IMR-90 (cell line): Measurements from ENCODE around the gene PAEP. TPM values are rescaled to one million over a fixed set of nuclear protein-coding genes. Genes with fewer than 3 reads are reported as not detected.

Experiments used
- ATAC-seq: fragments of 200-7000 bp; cut with Tn5 transposase; 2 replicates; pipeline ENCODE4 v1.9.1; 2020; ENCODE audit warnings: low read depth, mild to moderate bottlenecking, moderate library complexity
- BruUV-seq: library from RNA; stranded (reverse); fragments of 400-500 nt; replicated peaks from 2 replicates; lab custom pipeline; 2021; lab: Mats Ljungman, UMichigan
- CTCF ChIA-PET: fragments of 300-600 bp; formaldehyde crosslinking; extraction: SDS; loops from one replicate; lab custom pipeline; 2021; ENCODE audit warnings: antibody characterized with exemption; lab: Yijun Ruan, JAX
- POLR2A ChIA-PET: fragments of 300-600 bp; sonication (Branson Sonifier 250); formaldehyde crosslinking; loops from one replicate; lab custom pipeline; 2022; ENCODE audit warnings: antibody characterized with exemption; ENCODE audit not compliant: unreplicated experiment; lab: Charles Lee
- DNase-seq: peaks from one replicate; pipeline ENCODE4 v3.0.0; 2013
- H2AFZ ChIP-seq: replicated peaks from 2 replicates; pipeline ENCODE3; 2013; ENCODE audit warnings: low read length, mild to moderate bottlenecking; ENCODE audit not compliant: poor library complexity
- H2AK5ac ChIP-seq: 2 replicates; pipeline ENCODE4 v1.6.1; 2013; ENCODE audit warnings: low read depth, low read length, inconsistent platforms
- H2AK9ac ChIP-seq: replicated peaks from 2 replicates; pipeline ENCODE3; 2013; ENCODE audit warnings: mild to moderate bottlenecking, low read depth, low read length, moderate library complexity; ENCODE audit not compliant: poor library complexity
- H2BK120ac ChIP-seq: 2 replicates; pipeline ENCODE4 v1.6.1; 2013; ENCODE audit warnings: low read depth, low read length, inconsistent platforms
- H2BK15ac ChIP-seq: 3 replicates; pipeline ENCODE4 v1.6.1; 2013; ENCODE audit warnings: low read depth, low read length, inconsistent platforms
- H2BK20ac ChIP-seq: 2 replicates; pipeline ENCODE4 v1.6.1; 2013; ENCODE audit warnings: low read depth, mild to moderate bottlenecking, inconsistent platforms, low read length, moderate library complexity
- H2BK5ac ChIP-seq: 2 replicates; pipeline ENCODE4 v1.6.1; 2013; ENCODE audit warnings: mild to moderate bottlenecking, low read depth, low read length, inconsistent platforms; ENCODE audit not compliant: poor library complexity, severe bottlenecking
- H3K14ac ChIP-seq: replicated peaks from 2 replicates; pipeline ENCODE4 v1.6.1; 2013; ENCODE audit warnings: low read depth, low read length, inconsistent platforms
- H3K18ac ChIP-seq: 2 replicates; pipeline ENCODE4 v1.6.1; 2013; ENCODE audit warnings: low read depth, low read length, control low read depth
- H3K23ac ChIP-seq: 2 replicates; pipeline ENCODE4 v1.6.1; 2013; ENCODE audit warnings: low read depth, low read length, inconsistent platforms
- H3K27ac ChIP-seq: 2 replicates; pipeline ENCODE4 v1.5.1; 2013; ENCODE audit warnings: mild to moderate bottlenecking, control low read depth, low read length; ENCODE audit not compliant: insufficient read depth
- H3K27me3 ChIP-seq: 2 replicates; pipeline ENCODE4 v1.6.1; 2013; ENCODE audit warnings: low read length; ENCODE audit not compliant: control insufficient read depth, insufficient read depth
- H3K36me3 ChIP-seq: 2 replicates; pipeline ENCODE4 v1.6.1; 2013; ENCODE audit warnings: low read length, mixed read lengths; ENCODE audit not compliant: control insufficient read depth, insufficient read depth
- H3K4ac ChIP-seq: 2 replicates; pipeline ENCODE4 v1.6.1; 2013; ENCODE audit warnings: low read depth, low read length, inconsistent platforms
- H3K4me1 ChIP-seq: 2 replicates; pipeline ENCODE4 v1.6.1; 2013; ENCODE audit warnings: low read length, mixed read lengths; ENCODE audit not compliant: control insufficient read depth, insufficient read depth
- H3K4me2 ChIP-seq: 2 replicates; pipeline ENCODE4 v1.6.1; 2013; ENCODE audit warnings: low read depth, mild to moderate bottlenecking, control low read depth, low read length, moderate library complexity
- H3K4me3 ChIP-seq: 2 replicates; pipeline ENCODE4 v1.5.1; 2013; ENCODE audit warnings: low read depth, mild to moderate bottlenecking, control low read depth, low read length, moderate library complexity; ENCODE audit not compliant: insufficient read depth
- H3K56ac ChIP-seq: 2 replicates; pipeline ENCODE4 v1.6.1; 2013; ENCODE audit warnings: low read length, inconsistent platforms; ENCODE audit not compliant: insufficient read depth; ENCODE audit errors: extremely low read depth
- H3K79me1 ChIP-seq, 2 experiments: 2 replicates each; pipeline ENCODE4 v1.6.1; 2013; ENCODE audit warnings: low read length in 2 of 2, inconsistent platforms in 1 of 2, low read depth in 1 of 2
- H3K9ac ChIP-seq: 2 replicates; pipeline ENCODE4 v1.6.1; 2013; ENCODE audit warnings: low read depth, low read length, control low read depth
- H3K9me1 ChIP-seq: 2 replicates; pipeline ENCODE4 v1.6.1; 2013; ENCODE audit warnings: low read length, inconsistent platforms; ENCODE audit not compliant: insufficient read depth
- H3K9me3 ChIP-seq: 2 replicates; pipeline ENCODE4 v1.6.1; 2013; ENCODE audit warnings: low read length; ENCODE audit not compliant: control insufficient read depth, insufficient read depth
- H4K20me1 ChIP-seq: 2 replicates; pipeline ENCODE4 v1.6.1; 2013; ENCODE audit warnings: low read length, inconsistent platforms; ENCODE audit not compliant: insufficient read depth
- H4K5ac ChIP-seq: 2 replicates; pipeline ENCODE4 v1.6.1; 2013; ENCODE audit warnings: mild to moderate bottlenecking, low read depth, low read length, control low read depth
- H4K8ac ChIP-seq, 2 experiments: 2 replicates each; pipeline ENCODE4 v1.6.1; 2013; ENCODE audit warnings: low read depth in 2 of 2, low read length in 2 of 2, control low read depth in 1 of 2, inconsistent platforms in 1 of 2
- H4K91ac ChIP-seq: 2 replicates; pipeline ENCODE4 v1.6.1; 2013; ENCODE audit warnings: low read depth, low read length, inconsistent platforms; ENCODE audit not compliant: insufficient read depth
- BHLHE40 ChIP-seq: fragments of 150-350 bp; IDR thresholded peaks from 2 replicates; pipeline ENCODE4 v1.6.1; 2016; ENCODE audit warnings: mild to moderate bottlenecking, low read depth, low read length
- CHD1 ChIP-seq: IDR thresholded peaks from 2 replicates; pipeline ENCODE4 v1.6.1; 2012; ENCODE audit warnings: low read depth, low read length, improper control_type of control experiment
- FOS ChIP-seq: fragments of 150-350 bp; IDR thresholded peaks from 2 replicates; pipeline ENCODE4 v1.6.1; 2016; ENCODE audit warnings: low read depth, low read length
- MAFK ChIP-seq: IDR thresholded peaks from 2 replicates; pipeline ENCODE4 v1.6.1; 2012; ENCODE audit warnings: low read depth, low read length, improper control_type of control experiment
- NFE2L2 ChIP-seq: fragments of 150-350 bp; IDR thresholded peaks from 2 replicates; pipeline ENCODE4 v1.6.1; 2016; ENCODE audit warnings: low read depth, mild to moderate bottlenecking, low read length
- POLR2A ChIP-seq: IDR thresholded peaks from 2 replicates; pipeline ENCODE4 v1.6.1; 2012; ENCODE audit warnings: mild to moderate bottlenecking, low read depth, low read length
- RCOR1 ChIP-seq: IDR thresholded peaks from 2 replicates; pipeline ENCODE4 v1.6.1; 2012; ENCODE audit warnings: mild to moderate bottlenecking, low read length, improper control_type of control experiment; ENCODE audit not compliant: insufficient replicate concordance
- RFX5 ChIP-seq: IDR thresholded peaks from 2 replicates; pipeline ENCODE4 v1.8.0; 2012; ENCODE audit warnings: low read depth, mild to moderate bottlenecking, low read length, moderate library complexity
- WGBS, 2 experiments: methylation state at CpG; one replicate each; pipeline versions ENCODE4 v1.1.5 to v1.1.7; 2013; ENCODE audit warnings: missing lambda C conversion rate in 2 of 2; ENCODE audit not compliant: insufficient read length in 1 of 2; ENCODE audit errors: extremely low coverage in 2 of 2; 5-methylcytosine and 5-hydroxymethylcytosine counted together
- dilution Hi-C: fragments of 300-500 bp; cut with HindIII; formaldehyde crosslinking; loops from one replicate; pipeline ENCODE4 v1.14.3; 2018; ENCODE audit warnings: low sequenced_read_pairs; ENCODE audit not compliant: unreplicated experiment
- in situ Hi-C: fragments of 300-500 bp; cut with MboI; formaldehyde crosslinking; loops from 3 replicates; pipeline ENCODE4 v1.14.3; 2019; ENCODE audit warnings: low sequenced_read_pairs, inconsistent platforms, mixed read lengths
- intact Hi-C: fragments of 100-400 bp; cut with micrococcal nuclease; formaldehyde crosslinking; loops from 2 replicates; pipeline ENCODE4 v1.10.0; 2022
- polyA plus RNA-seq, 3 experiments: library from polyadenylated mRNA; depleted of rRNA; stranded (reverse); fragments of >200 nt; gene quantifications; 2 replicates each; pipeline ENCODE4 v1.2.3, GENCODE V29; 2012; ENCODE audit warnings: low replicate concordance in 1 of 3
- total RNA-seq: library from RNA; depleted of rRNA; stranded (reverse); fragments of >200 nt; gene quantifications from 2 replicates; pipeline ENCODE4 v1.2.3, GENCODE V29; 2012
- TF ChIP-seq, protein P1 (sequence below): fragments of 150-350 bp; IDR thresholded peaks from 2 replicates; pipeline ENCODE4 v1.6.1; 2016; ENCODE audit warnings: low read depth, mild to moderate bottlenecking, low read length, moderate library complexity, borderline replicate concordance
- TF ChIP-seq, protein P2 (sequence below): conservative IDR thresholded peaks from 2 replicates; pipeline ENCODE4 v1.5.1; 2012; ENCODE audit warnings: mild to moderate bottlenecking, low read depth, low read length, improper control_type of control experiment

PAEP gene
- total and polyA plus RNA-seq, 2 of the 4 experiments (the other 2 are of a cell fraction): not detected

DNA sequence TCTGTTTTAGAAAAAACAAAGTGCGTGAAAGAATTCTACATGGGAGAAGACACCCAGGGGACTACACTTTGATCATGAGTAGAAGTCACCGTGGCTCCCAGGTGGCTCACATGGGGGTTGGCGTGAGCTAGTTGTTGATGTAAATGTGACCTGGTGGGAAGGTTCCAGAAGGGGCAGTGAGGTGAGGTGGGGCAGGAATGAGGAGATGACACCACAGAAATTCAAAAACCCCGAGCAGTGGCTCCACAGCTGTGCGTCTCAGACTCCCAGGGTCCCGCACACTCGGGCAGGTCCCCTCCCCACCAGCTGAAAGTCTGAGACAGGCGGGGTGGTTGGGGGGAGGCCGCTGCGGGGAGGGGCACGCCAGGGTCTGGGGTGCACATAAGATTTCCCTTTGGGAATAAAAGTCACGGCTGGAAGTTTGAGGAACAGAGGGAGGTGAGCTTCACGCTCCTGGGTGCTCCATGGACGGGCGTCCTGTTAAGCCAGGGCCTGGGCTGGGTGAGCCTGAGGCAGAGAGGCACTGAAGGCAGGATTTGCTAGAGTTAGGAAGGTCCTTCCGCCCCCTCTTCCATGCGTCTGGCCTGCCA, 47.9 kb downstream of the PAEP start:
- no peak for ATAC-seq
- Histone ChIP-seq H3K36me3 (no peaks in the 10 kb centered on the region), H4K91ac (no peak overlapping the region), H2BK120ac (no peak overlapping the region), H3K4me2 (no peak overlapping the region), H3K79me1 (no peaks in the 10 kb centered on the region), H3K18ac (no peak overlapping the region), H3K27ac (no peak overlapping the region), H3K14ac (no peak overlapping the region), H3K9ac (no peak overlapping the region), H3K27me3 (no peaks in the 10 kb centered on the region; the same call in 1 of the 2 replicates), H3K4me1 (no peaks in the 10 kb centered on the region), H2BK20ac (no peak overlapping the region), H3K4ac (no peak overlapping the region), H3K9me3 (no peaks in the 10 kb centered on the region), H4K20me1 (no peaks in the 10 kb centered on the region), H4K8ac (no peak overlapping the region), H2BK15ac (no peak overlapping the region), H3K4me3 (no peak overlapping the region), H3K56ac (no peak overlapping the region), H2AK9ac (no peak overlapping the region), H4K5ac (no peak overlapping the region), H2BK5ac (no peak overlapping the region), H2AFZ (no peak overlapping the region), H3K23ac (no peak overlapping the region), H2AK5ac (no peak overlapping the region), H3K9me1 (no peaks in the 10 kb centered on the region)
- no peak for TF ChIP-seq POLR2A
- no peak for TF ChIP-seq CHD1
- TF ChIP-seq, protein P1, sequence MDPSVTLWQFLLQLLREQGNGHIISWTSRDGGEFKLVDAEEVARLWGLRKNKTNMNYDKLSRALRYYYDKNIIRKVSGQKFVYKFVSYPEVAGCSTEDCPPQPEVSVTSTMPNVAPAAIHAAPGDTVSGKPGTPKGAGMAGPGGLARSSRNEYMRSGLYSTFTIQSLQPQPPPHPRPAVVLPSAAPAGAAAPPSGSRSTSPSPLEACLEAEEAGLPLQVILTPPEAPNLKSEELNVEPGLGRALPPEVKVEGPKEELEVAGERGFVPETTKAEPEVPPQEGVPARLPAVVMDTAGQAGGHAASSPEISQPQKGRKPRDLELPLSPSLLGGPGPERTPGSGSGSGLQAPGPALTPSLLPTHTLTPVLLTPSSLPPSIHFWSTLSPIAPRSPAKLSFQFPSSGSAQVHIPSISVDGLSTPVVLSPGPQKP: no peak
- no peak for TF ChIP-seq RCOR1
- no peak for TF ChIP-seq FOS
- no peak for TF ChIP-seq MAFK
- TF ChIP-seq RFX5: no peak
- TF ChIP-seq, protein P2, sequence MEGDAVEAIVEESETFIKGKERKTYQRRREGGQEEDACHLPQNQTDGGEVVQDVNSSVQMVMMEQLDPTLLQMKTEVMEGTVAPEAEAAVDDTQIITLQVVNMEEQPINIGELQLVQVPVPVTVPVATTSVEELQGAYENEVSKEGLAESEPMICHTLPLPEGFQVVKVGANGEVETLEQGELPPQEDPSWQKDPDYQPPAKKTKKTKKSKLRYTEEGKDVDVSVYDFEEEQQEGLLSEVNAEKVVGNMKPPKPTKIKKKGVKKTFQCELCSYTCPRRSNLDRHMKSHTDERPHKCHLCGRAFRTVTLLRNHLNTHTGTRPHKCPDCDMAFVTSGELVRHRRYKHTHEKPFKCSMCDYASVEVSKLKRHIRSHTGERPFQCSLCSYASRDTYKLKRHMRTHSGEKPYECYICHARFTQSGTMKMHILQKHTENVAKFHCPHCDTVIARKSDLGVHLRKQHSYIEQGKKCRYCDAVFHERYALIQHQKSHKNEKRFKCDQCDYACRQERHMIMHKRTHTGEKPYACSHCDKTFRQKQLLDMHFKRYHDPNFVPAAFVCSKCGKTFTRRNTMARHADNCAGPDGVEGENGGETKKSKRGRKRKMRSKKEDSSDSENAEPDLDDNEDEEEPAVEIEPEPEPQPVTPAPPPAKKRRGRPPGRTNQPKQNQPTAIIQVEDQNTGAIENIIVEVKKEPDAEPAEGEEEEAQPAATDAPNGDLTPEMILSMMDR: no peak
- TF ChIP-seq NFE2L2: no peak
- no peak for TF ChIP-seq BHLHE40
- POLR2A ChIA-PET: no interaction called here
- CTCF ChIA-PET: no interaction called here
- BruUV-seq: no TSS peak
- in situ Hi-C loops (loop anchor here (25.0 kb wide), 1 partner anchor 328 kb away; no protein-coding TSS in a partner anchor), dilution Hi-C loops (no loop called here), intact Hi-C loops (loop anchor here (10.0 kb wide), 1 partner anchor 185 kb away; no protein-coding TSS in a partner anchor)
- DNase-seq: no peak
- 74% methylated on average over 2 of the region's 17 CpGs; no CpG with 5 or more reads in 1 of the 2 experiments for WGBS, 2 experiments
